AG04449 (cell line): Measurements from ENCODE around the gene NFRKB.
"Not testable (repeated sequence)": the region's sequence is repeated elsewhere in the genome, so short reads cannot be mapped to it uniquely, and the experiment has no call there.

Experiments used
- CTCF ChIA-PET: fragments of 350-600 bp; formaldehyde crosslinking; extraction: SDS; loops from one replicate; lab custom pipeline; 2021; ENCODE audit warnings: antibody characterized with exemption; lab: Yijun Ruan, JAX
- POLR2A ChIA-PET: fragments of 400-600, 350-600 bp; formaldehyde crosslinking; extraction: SDS; loops from one replicate; lab custom pipeline; 2020; ENCODE audit warnings: antibody characterized with exemption, inconsistent platforms; lab: Yijun Ruan, JAX
- DNase-seq: peaks from one replicate; pipeline ENCODE4 v3.0.0-alpha.2; 2010; ENCODE audit warnings: low read depth, low spot score
- H3K4me3 ChIP-seq: 2 replicates; pipeline ENCODE4 v1.5.1; 2011; ENCODE audit warnings: low read depth, mild to moderate bottlenecking, control low read depth, low read length
- TF ChIP-seq, protein P1 (sequence below): IDR thresholded peaks from one replicate; pipeline ENCODE4 v1.5.1; 2011; ENCODE audit warnings: mild to moderate bottlenecking, moderate library complexity, low read length, control low read depth, inconsistent platforms; ENCODE audit not compliant: insufficient read depth; ENCODE audit errors: missing control alignments

The NFRKB gene

GRCh38 chr11:129854232-129854805, 41.1 kb downstream of the NFRKB start:
- POLR2A ChIA-PET: no interaction called here
- no peak overlapping the region for H3K4me3 ChIP-seq
- CTCF ChIA-PET: no interaction called here
- TF ChIP-seq, protein P1, sequence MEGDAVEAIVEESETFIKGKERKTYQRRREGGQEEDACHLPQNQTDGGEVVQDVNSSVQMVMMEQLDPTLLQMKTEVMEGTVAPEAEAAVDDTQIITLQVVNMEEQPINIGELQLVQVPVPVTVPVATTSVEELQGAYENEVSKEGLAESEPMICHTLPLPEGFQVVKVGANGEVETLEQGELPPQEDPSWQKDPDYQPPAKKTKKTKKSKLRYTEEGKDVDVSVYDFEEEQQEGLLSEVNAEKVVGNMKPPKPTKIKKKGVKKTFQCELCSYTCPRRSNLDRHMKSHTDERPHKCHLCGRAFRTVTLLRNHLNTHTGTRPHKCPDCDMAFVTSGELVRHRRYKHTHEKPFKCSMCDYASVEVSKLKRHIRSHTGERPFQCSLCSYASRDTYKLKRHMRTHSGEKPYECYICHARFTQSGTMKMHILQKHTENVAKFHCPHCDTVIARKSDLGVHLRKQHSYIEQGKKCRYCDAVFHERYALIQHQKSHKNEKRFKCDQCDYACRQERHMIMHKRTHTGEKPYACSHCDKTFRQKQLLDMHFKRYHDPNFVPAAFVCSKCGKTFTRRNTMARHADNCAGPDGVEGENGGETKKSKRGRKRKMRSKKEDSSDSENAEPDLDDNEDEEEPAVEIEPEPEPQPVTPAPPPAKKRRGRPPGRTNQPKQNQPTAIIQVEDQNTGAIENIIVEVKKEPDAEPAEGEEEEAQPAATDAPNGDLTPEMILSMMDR: no peak
- DNase-seq: no peak

- H3K4me3 ChIP-seq: no peak overlapping the region
- no peak for DNase-seq
- ChIA-PET CTCF (no interaction called here), POLR2A (no interaction called here)
- TF ChIP-seq, protein P1: no peak
Measured at GRCh38 chr11:129853518-129854231, 41.7 kb downstream of the NFRKB start.

DNA sequence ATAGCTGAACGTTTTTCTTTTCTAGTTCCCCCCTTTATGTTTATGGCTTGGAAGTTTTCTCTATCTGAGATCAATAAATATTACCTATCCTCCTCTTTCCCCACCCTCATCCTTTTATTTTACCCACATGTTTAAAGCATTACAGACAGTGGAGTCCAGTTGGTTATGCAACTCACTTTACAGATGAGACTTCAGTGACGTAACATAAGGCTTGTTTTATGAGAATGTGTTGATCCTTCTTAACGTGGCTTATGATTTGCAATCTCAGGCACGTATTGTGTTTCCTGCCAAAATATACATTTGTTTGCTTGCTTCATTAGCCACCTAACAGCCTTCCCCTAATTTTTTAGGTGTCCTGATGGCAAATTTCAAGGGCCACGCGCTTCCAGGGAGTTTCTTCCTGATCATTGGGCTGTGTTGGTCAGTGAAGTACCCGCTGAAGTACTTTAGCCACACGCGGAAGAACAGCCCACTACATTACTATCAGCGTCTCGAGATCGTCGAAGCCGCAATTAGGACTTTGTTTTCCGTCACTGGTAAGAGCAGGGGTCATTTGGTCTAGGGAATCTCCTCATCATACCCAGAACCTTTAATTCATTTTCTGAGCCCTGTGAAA, 43.1 kb downstream of the NFRKB start:
- H3K4me3 ChIP-seq: no peak overlapping the region
- TF ChIP-seq, protein P1: no peak
- ChIA-PET CTCF (no interaction called here), POLR2A (no interaction called here)
- DNase-seq: no peak

- ChIA-PET POLR2A (no interaction called here), CTCF (interaction anchor here (0.6 kb wide), 1 partner anchor 81 kb away, joined by 3 read pairs; no protein-coding TSS in a partner anchor)
- DNase-seq: no peak
- TF ChIP-seq, protein P1: no peak
- no peak overlapping the region for H3K4me3 ChIP-seq
Measured at GRCh38 chr11:129849447-129850130, 45.8 kb downstream of the NFRKB start.

GRCh38 chr11:129847361-129847760, 48.0 kb downstream of the NFRKB start:
- DNase-seq, H3K4me3 ChIP-seq, POLR2A ChIA-PET: not testable (repeated sequence)
- CTCF ChIA-PET: interaction anchor here (0.8 kb wide), 1 partner anchor 472 kb away, joined by 3 read pairs; the partner anchor contains the start of gene BARX2

- peak; percentile 89 for DNase-seq
- ChIA-PET POLR2A (no interaction called here), CTCF (interaction anchor here (0.8 kb wide), 1 partner anchor 471 kb away, joined by 3 read pairs; the partner anchor contains the start of gene BARX2)
- H3K4me3 ChIP-seq: no peak overlapping the region
- TF ChIP-seq, protein P1: no peak
Measured at GRCh38 chr11:129846508-129847335, 48.7 kb downstream of the NFRKB start.
